Activated CD8-positive, alpha-beta memory T cell treated with anti-CD3 and anti-CD28 coated beads, Interleukin-2, amount 50 U/mL, for 24 hours (primary cell): ENCODE measurements around the gene SGPL1.

Experiments used
- DNase-seq: peaks from one replicate; pipeline ENCODE4 v3.0.0-alpha.2; 2020; ENCODE audit errors: extremely low read depth

SGPL1 gene

GRCh38 chr10:70921285-70921684 is 105.5 kb downstream of the SGPL1 start:
- DNase-seq, result no peak

- DNase-seq, result no peak
These were observed 107.9 kb downstream of the SGPL1 start for GRCh38 chr10:70923696-70924095.

GRCh38 chr10:70925377-70926225 is 109.9 kb downstream of the SGPL1 start:
- DNase-seq, result peak; percentile 4

- no peak for DNase-seq
These were observed 110.7 kb downstream of the SGPL1 start for GRCh38 chr10:70926226-70927000.

GRCh38 chr10:70927189-70927943 is 111.6 kb downstream of the SGPL1 start:
- no peak for DNase-seq

GRCh38 chr10:70928140-70928539 is 112.4 kb downstream of the SGPL1 start:
- DNase-seq, result no peak

- no peak for DNase-seq
These were observed 114.7 kb downstream of the SGPL1 start for GRCh38 chr10:70930263-70931000.
